GM21360 (cell line): ENCODE measurements around the gene STAU1.
"Not testable (repeated sequence)": the region's sequence is repeated elsewhere in the genome, so short reads cannot be mapped to it uniquely, and the experiment has no call there.

Source experiments
- ATAC-seq: cut with Tn5 transposase; IDR thresholded peaks from one replicate; pipeline ENCODE4 v1.9.1; 2021; ENCODE audit warnings: mild to moderate bottlenecking, moderate library complexity; ENCODE audit not compliant: unreplicated experiment

Gene STAU1

GRCh38 chr20:49187851-49188641 is at the start of gene STAU1:
TSS of gene STAU1 (minus strand) at chr20:49188334. CDS start at chr20:49166201, 22,133 bp downstream.
- peak; percentile 88 for ATAC-seq

GRCh38 chr20:49237531-49237930 is 49.4 kb upstream of the STAU1 start:
- no peak for ATAC-seq

GRCh38 chr20:49236301-49236700 is 48.2 kb upstream of the STAU1 start:
- no peak for ATAC-seq

- no peak for ATAC-seq
Measured at GRCh38 chr20:49234831-49235230, 46.7 kb upstream of the STAU1 start.

GRCh38 chr20:49233226-49233625 is 45.1 kb upstream of the STAU1 start:
- ATAC-seq = no peak

- no peak for ATAC-seq
Measured at GRCh38 chr20:49231471-49231870, 43.3 kb upstream of the STAU1 start.

- ATAC-seq = no peak
Measured at GRCh38 chr20:49230561-49231133, 42.5 kb upstream of the STAU1 start.

- ATAC-seq = no peak
Measured at GRCh38 chr20:49230021-49230420, 41.9 kb upstream of the STAU1 start.

- ATAC-seq = no peak
Measured at GRCh38 chr20:49229381-49229780, 41.2 kb upstream of the STAU1 start.

- no peak for ATAC-seq
Measured at GRCh38 chr20:49228676-49229075, 40.5 kb upstream of the STAU1 start.

- no peak for ATAC-seq
Measured at GRCh38 chr20:49225896-49226295, 37.8 kb upstream of the STAU1 start.

GRCh38 chr20:49219924-49220831 is 32.0 kb upstream of the STAU1 start:
- no peak for ATAC-seq

GRCh38 chr20:49219091-49219923 is 31.2 kb upstream of the STAU1 start, which contains the start of gene DDX27:
TSS of gene DDX27 (plus strand) at chr20:49219416. CDS start at chr20:49219449, 33 bp downstream.
- peak; percentile 73 for ATAC-seq

- ATAC-seq = not testable (repeated sequence)
Measured at GRCh38 chr20:49218739-49219090, 30.6 kb upstream of the STAU1 start.

GRCh38 chr20:49216991-49217578 is 29.0 kb upstream of the STAU1 start:
- no peak for ATAC-seq

- no peak for ATAC-seq
Measured at GRCh38 chr20:49215232-49215631, 27.1 kb upstream of the STAU1 start.

GRCh38 chr20:49214571-49214970 is 26.4 kb upstream of the STAU1 start:
- no peak for ATAC-seq

GRCh38 chr20:49210757-49211110 is 22.6 kb upstream of the STAU1 start:
- ATAC-seq = no peak

GRCh38 chr20:49210101-49210756 is 22.1 kb upstream of the STAU1 start:
- ATAC-seq = no peak

GRCh38 chr20:49207076-49207475 is 18.9 kb upstream of the STAU1 start:
- ATAC-seq = no peak
